HepG2 (cell line): ENCODE results near the gene IGDCC3. TPM values are rescaled to one million over a fixed set of nuclear protein-coding genes. Genes with fewer than 3 reads are reported as not detected.

Experiments
- ATAC-seq: fragments of 200-7000 bp; cut with Tn5 transposase; 3 replicates; pipeline ENCODE4 v1.9.1; 2020; ENCODE audit warnings: mild to moderate bottlenecking, moderate library complexity
- BruUV-seq: library from RNA; stranded (reverse); fragments of 400-500 nt; replicated peaks from 2 replicates; lab custom pipeline; 2021; lab: Mats Ljungman, UMichigan
- CTCF ChIA-PET: fragments of 300-600 bp; formaldehyde crosslinking; extraction: SDS; loops from one replicate; lab custom pipeline; 2021; ENCODE audit warnings: low total read pairs, inconsistent platforms, low intra/inter-chr PET ratio; lab: Yijun Ruan, JAX
- POLR2A ChIA-PET: fragments of 350-600 bp; sonication (Branson Sonifier 250); formaldehyde crosslinking; loops from one replicate; lab custom pipeline; 2020; ENCODE audit warnings: antibody characterized with exemption, inconsistent platforms; lab: Yijun Ruan, JAX
- DNase-seq: peaks from one replicate; pipeline ENCODE4 v3.0.0-alpha.2; 2015; ENCODE audit warnings: low spot score
- FAIRE-seq: peaks from 3 replicates; lab custom pipeline; 2011; peaks lifted over from hg19 to GRCh38; lab: Jason Lieb, UNC
- H2AFZ ChIP-seq: one replicate; pipeline ENCODE4 v1.6.1; 2011; ENCODE audit warnings: low read length, inconsistent platforms
- H3K27ac ChIP-seq: fragments of 300-600 bp; 3 replicates; pipeline ENCODE4 v1.8.0; 2011; ENCODE audit warnings: mixed run types, mild to moderate bottlenecking, mixed read lengths, low read length, inconsistent platforms; ENCODE audit not compliant: insufficient read depth; ENCODE audit errors: extremely low read length
- H3K27me3 ChIP-seq, 2 experiments: fragments of 200-600 bp in 1 of 2; 2 replicates in 1 of 2; 3 replicates in 1 of 2; pipeline versions ENCODE4 v1.6.0 to v1.8.0; 2011; ENCODE audit warnings: low read length in 2 of 2, mild to moderate bottlenecking in 2 of 2, moderate library complexity in 2 of 2, inconsistent platforms in 1 of 2; ENCODE audit not compliant: insufficient read depth in 2 of 2, control insufficient read depth in 1 of 2
- H3K36me3 ChIP-seq, 2 experiments: fragments of 200-600 bp in 1 of 2; replicated peaks in 1 of 2; 2 replicates in 1 of 2; 3 replicates in 1 of 2; pipeline versions ENCODE4 v1.5.1 to v1.8.0; 2011; ENCODE audit warnings: low read length in 2 of 2, inconsistent platforms in 1 of 2; ENCODE audit not compliant: insufficient read depth in 2 of 2, control insufficient read depth in 1 of 2
- H3K4me1 ChIP-seq: 2 replicates; pipeline ENCODE4 v1.5.1; 2012; ENCODE audit warnings: low read length, inconsistent platforms; ENCODE audit not compliant: insufficient read depth
- H3K4me2 ChIP-seq: 2 replicates; pipeline ENCODE4 v1.6.0; 2011; ENCODE audit warnings: low read depth, low read length, inconsistent platforms
- H3K4me3 ChIP-seq, 3 experiments: fragments of 200-600 bp in 1 of 3; sonication (generic), shearing (Covaris generic) in 1 of 3; replicated peaks in 1 of 3; 2 replicates each; pipeline ENCODE4 v1.5.1; 2011 to 2016; ENCODE audit warnings: low read length in 3 of 3, inconsistent platforms in 2 of 3, low read depth in 2 of 3, mild to moderate bottlenecking in 2 of 3, control low read depth in 1 of 3, mixed read lengths in 1 of 3; ENCODE audit not compliant: insufficient read depth in 1 of 3
- H3K79me2 ChIP-seq: one replicate; pipeline ENCODE4 v1.6.1; 2011; ENCODE audit warnings: low read length, inconsistent platforms; ENCODE audit not compliant: insufficient read depth
- H3K9ac ChIP-seq: 2 replicates; pipeline ENCODE4 v1.6.0; 2011; ENCODE audit warnings: mild to moderate bottlenecking, low read depth, low read length, inconsistent platforms; ENCODE audit not compliant: insufficient read depth
- H3K9me3 ChIP-seq: 2 replicates; pipeline ENCODE4 v1.5.1; 2012; ENCODE audit warnings: mild to moderate bottlenecking, low read length
- H4K20me1 ChIP-seq: 2 replicates; pipeline ENCODE4 v1.6.0; 2011; ENCODE audit warnings: inconsistent platforms, mild to moderate bottlenecking, low read length, moderate library complexity; ENCODE audit not compliant: insufficient read depth
- IRX3 ChIP-seq: sonication (generic); formaldehyde crosslinking; IDR thresholded peaks from 2 replicates; pipeline ENCODE4 v1.8.1; 2023; ENCODE audit warnings: mild to moderate bottlenecking, low read depth, missing genetic modification reagents, borderline replicate concordance
- NONO ChIP-seq, 2 experiments: fragments of 450-650 bp in 1 of 2; sonication (generic) in 1 of 2; formaldehyde crosslinking in 1 of 2; IDR thresholded peaks in 1 of 2; conservative IDR thresholded peaks in 1 of 2; 2 replicates each; pipeline versions ENCODE4 v1.6.1 to v1.8.0; 2017 to 2022; ENCODE audit warnings: mild to moderate bottlenecking in 1 of 2, missing genetic modification reagents in 1 of 2, moderate library complexity in 1 of 2
- TEAD2 ChIP-seq: sonication (generic); formaldehyde crosslinking; IDR thresholded peaks from 2 replicates; pipeline ENCODE4 v1.9.0; 2021; ENCODE audit warnings: missing genetic modification reagents
- ZBTB42 ChIP-seq: sonication (generic); formaldehyde crosslinking; IDR thresholded peaks from 2 replicates; pipeline ENCODE4 v1.5.0; 2020; ENCODE audit warnings: mild to moderate bottlenecking, missing genetic modification reagents
- ZFP37 ChIP-seq: sonication (generic); formaldehyde crosslinking; IDR thresholded peaks from 2 replicates; pipeline ENCODE4 v1.4.0; 2020; ENCODE audit warnings: missing genetic modification reagents, borderline replicate concordance
- ZKSCAN8 ChIP-seq: IDR thresholded peaks from 2 replicates; pipeline ENCODE4 v1.6.1; 2016; ENCODE audit warnings: borderline replicate concordance, missing genetic modification reagents, missing compliant biosample characterization
- WGBS: methylation state at CpG from one replicate; pipeline ENCODE4 v1.1.6; 2017; ENCODE audit warnings: low lambda C conversion rate; 5-methylcytosine and 5-hydroxymethylcytosine counted together
- in situ Hi-C: cut with HindIII; loops from 2 replicates; pipeline ENCODE4 v1.10.0; 2017; ENCODE audit warnings: low pct_unique_long_range_greater_than_20kb; ENCODE audit not compliant: extremely low pct_ligation_motif_present
- intact Hi-C: fragments of 100-400 bp; cut with micrococcal nuclease; formaldehyde crosslinking; loops from one replicate; pipeline ENCODE4 v1.10.0; 2022; ENCODE audit not compliant: unreplicated experiment
- polyA plus RNA-seq, 8 experiments: library from polyadenylated mRNA; depleted of rRNA in 3 of 8; stranded (reverse) in 7 of 8; unstranded in 1 of 8; fragments of >200 nt; fragmentation: Illumina TruSeq in 4 of 8; extraction: Trizol in 4 of 8; gene quantifications; 2 replicates each; pipeline versions ENCODE4 v1.2.1 to v1.2.3, GENCODE V29; 2011 to 2016; ENCODE audit warnings: low read depth in 4 of 8, missing spikeins in 1 of 8, mixed read lengths in 1 of 8; ENCODE audit not compliant: insufficient read depth in 1 of 8
- total RNA-seq, 5 experiments: library from RNA; depleted of rRNA; stranded (reverse); fragments of >200 nt; fragmentation: Illumina TruSeq; extraction: Trizol; gene quantifications; 2 replicates each; pipeline ENCODE4 v1.2.3, GENCODE V29; 2016; ENCODE audit warnings: low read depth in 1 of 5
- TF ChIP-seq, protein P1 (sequence below): sonication (generic); formaldehyde crosslinking; IDR thresholded peaks from 2 replicates; pipeline ENCODE4; 2020; ENCODE audit warnings: missing genetic modification reagents, mild to moderate bottlenecking, borderline replicate concordance
- TF ChIP-seq, protein P2 (sequence below): sonication (generic); formaldehyde crosslinking; IDR thresholded peaks from 2 replicates; pipeline ENCODE4 v1.4.0; 2020; ENCODE audit warnings: missing genetic modification reagents

The IGDCC3 gene
- total and polyA plus RNA-seq, 2 of the 13 experiments (the other 11 are each of a cell fraction or from before 2014, with no cell fraction given), result 30.1 to 51.8 TPM

DNA sequence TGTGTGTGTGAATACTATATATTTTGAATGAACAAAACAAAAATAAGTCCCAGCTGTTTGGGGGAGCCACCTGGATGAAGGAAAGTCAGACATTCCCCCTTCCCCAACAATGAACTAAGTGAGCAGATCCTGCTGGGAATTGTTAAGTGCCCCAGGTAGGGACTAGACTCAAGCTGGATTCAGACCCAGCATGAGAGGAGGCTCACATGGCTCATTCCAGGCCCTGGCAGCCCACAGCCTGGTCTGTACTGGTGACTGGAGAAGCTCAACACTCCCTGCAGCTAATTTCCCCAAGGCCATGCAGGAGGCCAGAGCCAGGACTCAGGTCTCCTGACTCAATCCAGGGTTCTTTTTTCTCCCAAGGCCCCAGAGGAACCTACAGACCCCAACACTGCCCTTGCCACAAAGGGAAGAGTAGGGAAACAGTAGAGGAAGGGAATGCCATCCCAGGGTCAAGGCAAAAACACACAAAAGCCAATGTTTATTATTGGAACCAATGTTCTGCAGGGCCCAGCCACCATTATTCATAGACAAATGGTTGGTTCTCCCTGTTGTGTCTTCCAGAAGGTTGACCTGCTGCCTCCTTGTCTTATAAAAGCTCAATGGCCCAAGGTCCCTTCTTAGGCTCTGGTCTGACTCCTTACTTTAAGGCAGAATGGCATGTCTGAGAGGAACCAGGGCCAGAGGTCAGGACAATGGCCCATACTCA is 35.4 kb upstream of the IGDCC3 start:
- no peak overlapping the region for H3K27ac ChIP-seq
- CTCF ChIA-PET, result no interaction called here
- no peaks in the 10 kb centered on the region for H3K79me2 ChIP-seq
- no peak for FAIRE-seq
- no peak overlapping the region for H2AFZ ChIP-seq
- BruUV-seq, result no TSS peak
- no peak overlapping the region for H3K4me2 ChIP-seq
- no peak overlapping the region for H3K4me3 ChIP-seq
- no peak for TF ChIP-seq IRX3 (CRISPR knock-in tag)
- TF ChIP-seq, protein P1, sequence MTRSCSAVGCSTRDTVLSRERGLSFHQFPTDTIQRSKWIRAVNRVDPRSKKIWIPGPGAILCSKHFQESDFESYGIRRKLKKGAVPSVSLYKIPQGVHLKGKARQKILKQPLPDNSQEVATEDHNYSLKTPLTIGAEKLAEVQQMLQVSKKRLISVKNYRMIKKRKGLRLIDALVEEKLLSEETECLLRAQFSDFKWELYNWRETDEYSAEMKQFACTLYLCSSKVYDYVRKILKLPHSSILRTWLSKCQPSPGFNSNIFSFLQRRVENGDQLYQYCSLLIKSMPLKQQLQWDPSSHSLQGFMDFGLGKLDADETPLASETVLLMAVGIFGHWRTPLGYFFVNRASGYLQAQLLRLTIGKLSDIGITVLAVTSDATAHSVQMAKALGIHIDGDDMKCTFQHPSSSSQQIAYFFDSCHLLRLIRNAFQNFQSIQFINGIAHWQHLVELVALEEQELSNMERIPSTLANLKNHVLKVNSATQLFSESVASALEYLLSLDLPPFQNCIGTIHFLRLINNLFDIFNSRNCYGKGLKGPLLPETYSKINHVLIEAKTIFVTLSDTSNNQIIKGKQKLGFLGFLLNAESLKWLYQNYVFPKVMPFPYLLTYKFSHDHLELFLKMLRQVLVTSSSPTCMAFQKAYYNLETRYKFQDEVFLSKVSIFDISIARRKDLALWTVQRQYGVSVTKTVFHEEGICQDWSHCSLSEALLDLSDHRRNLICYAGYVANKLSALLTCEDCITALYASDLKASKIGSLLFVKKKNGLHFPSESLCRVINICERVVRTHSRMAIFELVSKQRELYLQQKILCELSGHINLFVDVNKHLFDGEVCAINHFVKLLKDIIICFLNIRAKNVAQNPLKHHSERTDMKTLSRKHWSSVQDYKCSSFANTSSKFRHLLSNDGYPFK (CRISPR knock-in tag), result no peak
- no peak for TF ChIP-seq ZKSCAN8 (CRISPR knock-in tag)
- H4K20me1 ChIP-seq, result no peaks in the 10 kb centered on the region
- in situ Hi-C loops, result no loop called here
- POLR2A ChIA-PET, result interaction anchor here (0.6 to 1.9 kb wide), 2 partner anchors 8 to 109 kb away, joined by 3 to 6 read pairs; partner anchors contain the start of gene RNU5B-1
- H3K27me3 ChIP-seq, result peaks cover 5 to 19% of the 10 kb centered on the region in 2 experiments
- H3K36me3 ChIP-seq, result no peaks in the 10 kb centered on the region
- no peak for ATAC-seq
- no peaks in the 10 kb centered on the region for H3K9me3 ChIP-seq
- no peak overlapping the region for H3K9ac ChIP-seq
- peaks cover 61% of the 10 kb centered on the region for H3K4me1 ChIP-seq
- no peak for DNase-seq
- intact Hi-C loops, result no loop called here

DNA sequence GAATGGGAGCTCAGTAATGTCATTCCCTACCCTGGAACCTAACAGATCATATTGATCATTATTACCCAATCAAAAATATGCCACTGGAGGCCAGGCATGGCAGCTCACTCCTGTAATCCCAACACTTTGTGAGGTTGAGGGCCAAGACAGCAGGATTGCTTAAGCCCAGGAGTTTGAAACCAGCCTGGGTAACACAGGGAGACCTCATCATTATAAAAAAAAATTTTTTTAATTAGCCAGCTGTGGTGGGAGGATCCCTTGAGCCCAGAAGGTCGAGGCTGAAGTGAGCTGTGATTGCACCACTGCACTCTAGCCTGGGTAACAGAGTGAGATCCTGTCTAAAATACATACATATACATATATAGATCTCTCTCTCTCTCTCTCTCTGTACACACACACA is 34.8 kb upstream of the IGDCC3 start:
- intact Hi-C loops (no loop called here), in situ Hi-C loops (no loop called here)
- no peak for DNase-seq
- H3K36me3 ChIP-seq, result no peaks in the 10 kb centered on the region
- H3K4me2 ChIP-seq, result no peak overlapping the region
- no peaks in the 10 kb centered on the region for H3K9me3 ChIP-seq
- H3K4me1 ChIP-seq, result peaks cover 62% of the 10 kb centered on the region
- peaks cover 5 to 13% of the 10 kb centered on the region in 2 experiments; a peak in 4 of 5 replicates for H3K27me3 ChIP-seq
- no peaks in the 10 kb centered on the region for H4K20me1 ChIP-seq
- no peak overlapping the region for H2AFZ ChIP-seq
- BruUV-seq, result no TSS peak
- CTCF ChIA-PET, result no interaction called here
- ATAC-seq, result no peak
- H3K79me2 ChIP-seq, result no peaks in the 10 kb centered on the region
- H3K27ac ChIP-seq, result no peak overlapping the region
- no peak overlapping the region for H3K9ac ChIP-seq
- POLR2A ChIA-PET, result interaction anchor here (0.6 kb wide), 1 partner anchor 9 kb away, joined by 3 read pairs; no protein-coding TSS in a partner anchor
- no peak overlapping the region for H3K4me3 ChIP-seq
- FAIRE-seq, result no peak
- WGBS, result 0% methylated on average over 1 of the region's 1 CpG
- TF ChIP-seq TEAD2 (no peak), ZBTB42 (no peak), NONO (IDR thresholded peaks at IDR 0.05) (no peak), NONO (CRISPR knock-in tag; conservative IDR thresholded peaks at IDR 0.05) (no peak), ZFP37 (CRISPR knock-in tag) (no peak)
- TF ChIP-seq, protein P2, sequence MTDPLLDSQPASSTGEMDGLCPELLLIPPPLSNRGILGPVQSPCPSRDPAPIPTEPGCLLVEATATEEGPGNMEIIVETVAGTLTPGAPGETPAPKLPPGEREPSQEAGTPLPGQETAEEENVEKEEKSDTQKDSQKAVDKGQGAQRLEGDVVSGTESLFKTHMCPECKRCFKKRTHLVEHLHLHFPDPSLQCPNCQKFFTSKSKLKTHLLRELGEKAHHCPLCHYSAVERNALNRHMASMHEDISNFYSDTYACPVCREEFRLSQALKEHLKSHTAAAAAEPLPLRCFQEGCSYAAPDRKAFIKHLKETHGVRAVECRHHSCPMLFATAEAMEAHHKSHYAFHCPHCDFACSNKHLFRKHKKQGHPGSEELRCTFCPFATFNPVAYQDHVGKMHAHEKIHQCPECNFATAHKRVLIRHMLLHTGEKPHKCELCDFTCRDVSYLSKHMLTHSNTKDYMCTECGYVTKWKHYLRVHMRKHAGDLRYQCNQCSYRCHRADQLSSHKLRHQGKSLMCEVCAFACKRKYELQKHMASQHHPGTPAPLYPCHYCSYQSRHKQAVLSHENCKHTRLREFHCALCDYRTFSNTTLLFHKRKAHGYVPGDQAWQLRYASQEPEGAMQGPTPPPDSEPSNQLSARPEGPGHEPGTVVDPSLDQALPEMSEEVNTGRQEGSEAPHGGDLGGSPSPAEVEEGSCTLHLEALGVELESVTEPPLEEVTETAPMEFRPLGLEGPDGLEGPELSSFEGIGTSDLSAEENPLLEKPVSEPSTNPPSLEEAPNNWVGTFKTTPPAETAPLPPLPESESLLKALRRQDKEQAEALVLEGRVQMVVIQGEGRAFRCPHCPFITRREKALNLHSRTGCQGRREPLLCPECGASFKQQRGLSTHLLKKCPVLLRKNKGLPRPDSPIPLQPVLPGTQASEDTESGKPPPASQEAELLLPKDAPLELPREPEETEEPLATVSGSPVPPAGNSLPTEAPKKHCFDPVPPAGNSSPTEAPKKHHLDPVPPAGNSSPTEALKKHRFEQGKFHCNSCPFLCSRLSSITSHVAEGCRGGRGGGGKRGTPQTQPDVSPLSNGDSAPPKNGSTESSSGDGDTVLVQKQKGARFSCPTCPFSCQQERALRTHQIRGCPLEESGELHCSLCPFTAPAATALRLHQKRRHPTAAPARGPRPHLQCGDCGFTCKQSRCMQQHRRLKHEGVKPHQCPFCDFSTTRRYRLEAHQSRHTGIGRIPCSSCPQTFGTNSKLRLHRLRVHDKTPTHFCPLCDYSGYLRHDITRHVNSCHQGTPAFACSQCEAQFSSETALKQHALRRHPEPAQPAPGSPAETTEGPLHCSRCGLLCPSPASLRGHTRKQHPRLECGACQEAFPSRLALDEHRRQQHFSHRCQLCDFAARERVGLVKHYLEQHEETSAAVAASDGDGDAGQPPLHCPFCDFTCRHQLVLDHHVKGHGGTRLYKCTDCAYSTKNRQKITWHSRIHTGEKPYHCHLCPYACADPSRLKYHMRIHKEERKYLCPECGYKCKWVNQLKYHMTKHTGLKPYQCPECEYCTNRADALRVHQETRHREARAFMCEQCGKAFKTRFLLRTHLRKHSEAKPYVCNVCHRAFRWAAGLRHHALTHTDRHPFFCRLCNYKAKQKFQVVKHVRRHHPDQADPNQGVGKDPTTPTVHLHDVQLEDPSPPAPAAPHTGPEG (CRISPR knock-in tag), result no peak
